HepG2 (cell line): ENCODE results near the gene CD58. TPM values are rescaled to one million over a fixed set of nuclear protein-coding genes. Genes with fewer than 3 reads are reported as not detected.

Source experiments
- ADNP ChIP-seq: sonication (generic); formaldehyde crosslinking; IDR thresholded peaks from 2 replicates; pipeline ENCODE4 v1.4.0; 2020; ENCODE audit warnings: missing genetic modification reagents
- ATF2 ChIP-seq: sonication (generic); formaldehyde crosslinking; IDR thresholded peaks from 2 replicates; pipeline ENCODE4 v1.4.0; 2020; ENCODE audit warnings: missing genetic modification reagents
- BORCS8-MEF2B ChIP-seq: sonication (generic); formaldehyde crosslinking; IDR thresholded peaks from 2 replicates; pipeline ENCODE4 v1.8.0; 2022; ENCODE audit warnings: mild to moderate bottlenecking, missing genetic modification reagents
- CERS6 ChIP-seq: sonication (generic); formaldehyde crosslinking; IDR thresholded peaks from 2 replicates; pipeline ENCODE4 v1.5.0; 2020; ENCODE audit warnings: missing genetic modification reagents
- ELF1 ChIP-seq: sonication (generic); formaldehyde crosslinking; IDR thresholded peaks from 2 replicates; pipeline ENCODE4 v1.4.0; 2020; ENCODE audit warnings: missing genetic modification reagents
- FOXA3 ChIP-seq: IDR thresholded peaks from 2 replicates; pipeline ENCODE4 v1.6.1; 2016; ENCODE audit warnings: missing genetic modification reagents, missing compliant biosample characterization
- FOXJ3 ChIP-seq: sonication (generic); formaldehyde crosslinking; IDR thresholded peaks from 2 replicates; pipeline ENCODE4 v1.4.0; 2020; ENCODE audit warnings: missing genetic modification reagents, mild to moderate bottlenecking, borderline replicate concordance
- GATAD1 ChIP-seq: IDR thresholded peaks from 2 replicates; pipeline ENCODE4 v1.6.1; 2016; ENCODE audit warnings: missing genetic modification reagents, missing compliant biosample characterization
- HNRNPL ChIP-seq: fragments of 200-400 bp; formaldehyde crosslinking; IDR thresholded peaks from 2 replicates; pipeline ENCODE4 v1.6.1; 2017; ENCODE audit warnings: mild to moderate bottlenecking, low read depth, low read length
- MED8 ChIP-seq: sonication (generic); formaldehyde crosslinking; IDR thresholded peaks from 2 replicates; pipeline ENCODE4 v1.8.1; 2023; ENCODE audit warnings: mild to moderate bottlenecking, missing genetic modification reagents; ENCODE audit not compliant: insufficient replicate concordance
- NRL ChIP-seq: sonication (generic); formaldehyde crosslinking; IDR thresholded peaks from 2 replicates; pipeline ENCODE4 v1.5.0; 2020; ENCODE audit warnings: missing genetic modification reagents, mild to moderate bottlenecking, moderate library complexity, borderline replicate concordance
- TBX2 ChIP-seq: sonication (generic); formaldehyde crosslinking; IDR thresholded peaks from 2 replicates; pipeline ENCODE4 v1.5.0; 2020; ENCODE audit warnings: missing genetic modification reagents, mild to moderate bottlenecking, borderline replicate concordance
- TCF7 ChIP-seq: sonication (generic); IDR thresholded peaks from 2 replicates; pipeline ENCODE4 v1.6.1; 2016; ENCODE audit warnings: antibody characterized with exemption, low read depth
- ZGPAT ChIP-seq: IDR thresholded peaks from 2 replicates; pipeline ENCODE4 v1.6.1; 2016; ENCODE audit warnings: mild to moderate bottlenecking
- ZMYM2 ChIP-seq: sonication (generic); formaldehyde crosslinking; IDR thresholded peaks from 2 replicates; pipeline ENCODE4 v1.8.0; 2022; ENCODE audit warnings: mild to moderate bottlenecking, missing genetic modification reagents
- ZNF430 ChIP-seq: sonication (generic); formaldehyde crosslinking; IDR thresholded peaks from 2 replicates; pipeline ENCODE4 v1.9.0; 2021; ENCODE audit warnings: mild to moderate bottlenecking, missing genetic modification reagents
- ZNF672 ChIP-seq: sonication (generic); formaldehyde crosslinking; IDR thresholded peaks from 2 replicates; pipeline ENCODE4 v1.8.1; 2022; ENCODE audit warnings: missing genetic modification reagents
- ZNF792 ChIP-seq: IDR thresholded peaks from 2 replicates; pipeline ENCODE4 v1.6.1; 2016
- polyA plus RNA-seq, 8 experiments: library from polyadenylated mRNA; depleted of rRNA in 3 of 8; stranded (reverse) in 7 of 8; unstranded in 1 of 8; fragments of >200 nt; fragmentation: Illumina TruSeq in 4 of 8; extraction: Trizol in 4 of 8; gene quantifications; 2 replicates each; pipeline versions ENCODE4 v1.2.1 to v1.2.3, GENCODE V29; 2011 to 2016; ENCODE audit warnings: low read depth in 4 of 8, missing spikeins in 1 of 8, mixed read lengths in 1 of 8; ENCODE audit not compliant: insufficient read depth in 1 of 8
- total RNA-seq, 5 experiments: library from RNA; depleted of rRNA; stranded (reverse); fragments of >200 nt; fragmentation: Illumina TruSeq; extraction: Trizol; gene quantifications; 2 replicates each; pipeline ENCODE4 v1.2.3, GENCODE V29; 2016; ENCODE audit warnings: low read depth in 1 of 5
- TF ChIP-seq, protein P1 (sequence below): sonication (generic); formaldehyde crosslinking; IDR thresholded peaks from 2 replicates; pipeline ENCODE4 v1.5.0; 2020; ENCODE audit warnings: missing genetic modification reagents
- TF ChIP-seq, protein P2 (sequence below): sonication (generic); formaldehyde crosslinking; IDR thresholded peaks from 2 replicates; pipeline ENCODE4 v1.4.0; 2020; ENCODE audit warnings: mild to moderate bottlenecking, missing genetic modification reagents

Gene CD58
- total and polyA plus RNA-seq, 2 of the 13 experiments (the other 11 are each of a cell fraction or from before 2014, with no cell fraction given) = 9.4 to 13.5 TPM

DNA sequence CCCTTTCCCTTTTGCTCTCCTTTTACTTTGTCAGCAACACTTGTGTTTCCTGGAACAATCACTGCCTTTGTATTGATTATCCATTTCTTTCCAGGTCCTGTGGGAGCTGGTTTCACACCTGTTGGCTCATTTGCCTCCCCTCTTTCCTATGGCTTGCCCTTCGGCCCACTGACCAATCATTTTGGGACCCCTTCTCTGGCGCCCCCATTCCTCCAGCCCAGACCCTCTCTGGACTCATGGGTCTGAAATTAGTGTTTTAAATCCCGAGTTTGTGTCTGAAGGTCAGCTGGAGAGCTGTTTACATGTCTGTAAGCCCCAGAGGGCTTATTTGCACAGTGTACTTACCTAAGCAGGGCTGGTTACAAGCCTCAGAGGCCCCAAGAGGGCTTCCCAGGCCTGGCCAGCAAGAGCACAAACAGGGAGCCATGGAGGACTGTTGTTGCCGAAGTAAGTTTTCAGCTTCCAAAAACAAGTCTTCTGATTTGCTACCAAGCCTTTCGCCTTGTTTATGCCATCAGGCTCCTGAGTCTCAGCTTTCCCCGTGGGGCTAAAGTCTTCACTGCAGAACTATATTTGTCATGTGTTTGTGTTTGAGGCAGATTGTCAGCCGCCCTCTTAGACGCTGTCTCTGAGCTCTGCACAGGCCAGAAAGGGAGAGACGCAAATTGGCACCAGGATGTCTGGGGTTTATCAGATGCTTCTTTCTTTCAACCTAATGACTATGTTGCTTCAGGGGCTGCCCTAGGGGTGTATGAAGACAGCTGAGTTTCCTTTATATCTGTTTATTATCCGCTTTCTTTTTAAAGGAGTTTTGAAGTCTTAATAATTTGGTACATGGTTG, 104.8 kb downstream of the CD58 start (continued):
- TF ChIP-seq MED8 (CRISPR knock-in tag) (peak; percentile 75), HNRNPL (no peak), ATF2 (CRISPR knock-in tag) (peak; percentile 48; the same call in 1 of the 2 replicates), NRL (CRISPR knock-in tag) (peak; percentile 57; the same call in 1 of the 2 replicates), ZNF430 (CRISPR knock-in tag) (peak; percentile 78; the same call in 1 of the 2 replicates), FOXA3 (peak; percentile 97), TBX2 (CRISPR knock-in tag) (peak; percentile 93), ELF1 (peak; percentile 39; the same call in 1 of the 2 replicates), ZNF792 (CRISPR knock-in tag) (peak; percentile 63; the same call in 1 of the 2 replicates), CERS6 (CRISPR knock-in tag) (no peak), GATAD1 (CRISPR knock-in tag) (peak; percentile 50; the same call in 1 of the 2 replicates), ADNP (no peak), BORCS8-MEF2B (no peak), FOXJ3 (CRISPR knock-in tag) (peak; percentile 94; the same call in 1 of the 2 replicates), ZMYM2 (no peak), TCF7 (no peak; the same call in 1 of the 2 replicates), ZGPAT (peak; percentile 76; the same call in 1 of the 2 replicates), ZNF672 (no peak)
- TF ChIP-seq, protein P1, sequence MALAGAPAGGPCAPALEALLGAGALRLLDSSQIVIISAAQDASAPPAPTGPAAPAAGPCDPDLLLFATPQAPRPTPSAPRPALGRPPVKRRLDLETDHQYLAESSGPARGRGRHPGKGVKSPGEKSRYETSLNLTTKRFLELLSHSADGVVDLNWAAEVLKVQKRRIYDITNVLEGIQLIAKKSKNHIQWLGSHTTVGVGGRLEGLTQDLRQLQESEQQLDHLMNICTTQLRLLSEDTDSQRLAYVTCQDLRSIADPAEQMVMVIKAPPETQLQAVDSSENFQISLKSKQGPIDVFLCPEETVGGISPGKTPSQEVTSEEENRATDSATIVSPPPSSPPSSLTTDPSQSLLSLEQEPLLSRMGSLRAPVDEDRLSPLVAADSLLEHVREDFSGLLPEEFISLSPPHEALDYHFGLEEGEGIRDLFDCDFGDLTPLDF (CRISPR knock-in tag) = peak; percentile 41; the same call in 1 of the 2 replicates
- TF ChIP-seq, protein P2, sequence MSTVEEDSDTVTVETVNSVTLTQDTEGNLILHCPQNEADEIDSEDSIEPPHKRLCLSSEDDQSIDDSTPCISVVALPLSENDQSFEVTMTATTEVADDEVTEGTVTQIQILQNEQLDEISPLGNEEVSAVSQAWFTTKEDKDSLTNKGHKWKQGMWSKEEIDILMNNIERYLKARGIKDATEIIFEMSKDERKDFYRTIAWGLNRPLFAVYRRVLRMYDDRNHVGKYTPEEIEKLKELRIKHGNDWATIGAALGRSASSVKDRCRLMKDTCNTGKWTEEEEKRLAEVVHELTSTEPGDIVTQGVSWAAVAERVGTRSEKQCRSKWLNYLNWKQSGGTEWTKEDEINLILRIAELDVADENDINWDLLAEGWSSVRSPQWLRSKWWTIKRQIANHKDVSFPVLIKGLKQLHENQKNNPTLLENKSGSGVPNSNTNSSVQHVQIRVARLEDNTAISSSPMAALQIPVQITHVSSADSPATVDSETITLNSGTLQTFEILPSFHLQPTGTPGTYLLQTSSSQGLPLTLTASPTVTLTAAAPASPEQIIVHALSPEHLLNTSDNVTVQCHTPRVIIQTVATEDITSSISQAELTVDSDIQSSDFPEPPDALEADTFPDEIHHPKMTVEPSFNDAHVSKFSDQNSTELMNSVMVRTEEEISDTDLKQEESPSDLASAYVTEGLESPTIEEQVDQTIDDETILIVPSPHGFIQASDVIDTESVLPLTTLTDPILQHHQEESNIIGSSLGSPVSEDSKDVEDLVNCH = no peak
